Activated CD4-positive, alpha-beta T cell treated with anti-CD3 and anti-CD28 coated beads for 1 hour (primary cell): Measurements from ENCODE around the gene GP5.

Source experiments
- DNase-seq: peaks from one replicate; pipeline ENCODE4 v3.0.0-alpha.2; 2020

GP5 gene

DNA sequence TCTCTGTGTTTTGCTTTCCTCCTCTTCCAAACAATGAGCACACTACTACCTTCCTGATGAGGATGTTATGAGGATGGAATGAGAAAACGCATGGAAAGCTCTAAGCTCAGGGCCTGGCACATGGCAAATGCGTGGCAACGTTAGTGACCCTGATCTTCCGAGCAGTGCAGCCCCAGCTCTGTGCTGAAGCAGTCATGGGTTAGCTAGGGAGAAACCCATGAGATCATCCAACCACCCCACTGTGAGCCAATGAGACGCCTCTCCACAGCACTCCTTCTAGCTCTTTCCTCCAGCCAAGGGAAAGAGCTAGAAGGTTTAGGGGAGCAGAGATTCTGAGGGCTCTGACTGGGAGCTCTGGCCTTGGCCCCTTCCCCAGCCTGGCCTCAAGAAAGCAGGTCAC, 52.4 kb downstream of the GP5 start:
- DNase-seq: no peak

DNA sequence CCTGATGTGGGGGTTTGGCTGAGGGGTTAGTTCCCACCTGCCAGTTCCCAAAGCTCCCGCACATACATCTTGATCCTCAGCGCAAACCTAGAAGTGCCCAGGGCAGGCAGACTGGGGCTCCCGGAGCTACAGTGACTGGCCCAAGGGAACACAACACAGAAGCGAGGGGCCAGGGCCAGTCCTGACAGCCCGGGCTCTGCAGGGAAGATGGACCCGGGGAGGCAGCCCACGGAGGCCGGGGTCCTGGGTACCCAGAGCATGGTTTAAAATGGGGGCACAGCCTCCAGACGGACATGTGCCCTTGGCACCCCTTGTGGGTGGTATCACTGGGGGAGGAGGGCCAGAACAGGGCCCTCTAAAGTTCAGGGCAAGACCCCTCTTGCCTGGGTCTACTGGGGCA, 53.0 kb downstream of the GP5 start:
- no peak for DNase-seq
